IMR-90 (cell line): ENCODE measurements around the gene CRB1. TPM values are rescaled to one million over a fixed set of nuclear protein-coding genes. Genes with fewer than 3 reads are reported as not detected.

Experiments used
- ATAC-seq: fragments of 200-7000 bp; cut with Tn5 transposase; 2 replicates; pipeline ENCODE4 v1.9.1; 2020; ENCODE audit warnings: low read depth, mild to moderate bottlenecking, moderate library complexity
- BruUV-seq: library from RNA; stranded (reverse); fragments of 400-500 nt; replicated peaks from 2 replicates; lab custom pipeline; 2021; lab: Mats Ljungman, UMichigan
- CTCF ChIA-PET: fragments of 300-600 bp; formaldehyde crosslinking; extraction: SDS; loops from one replicate; lab custom pipeline; 2021; ENCODE audit warnings: antibody characterized with exemption; lab: Yijun Ruan, JAX
- POLR2A ChIA-PET: fragments of 300-600 bp; sonication (Branson Sonifier 250); formaldehyde crosslinking; loops from one replicate; lab custom pipeline; 2022; ENCODE audit warnings: antibody characterized with exemption; ENCODE audit not compliant: unreplicated experiment; lab: Charles Lee
- DNase-seq: peaks from one replicate; pipeline ENCODE4 v3.0.0; 2013
- H2AFZ ChIP-seq: replicated peaks from 2 replicates; pipeline ENCODE3; 2013; ENCODE audit warnings: low read length, mild to moderate bottlenecking; ENCODE audit not compliant: poor library complexity
- H2AK5ac ChIP-seq: 2 replicates; pipeline ENCODE4 v1.6.1; 2013; ENCODE audit warnings: low read depth, low read length, inconsistent platforms
- H2AK9ac ChIP-seq: replicated peaks from 2 replicates; pipeline ENCODE3; 2013; ENCODE audit warnings: mild to moderate bottlenecking, low read depth, low read length, moderate library complexity; ENCODE audit not compliant: poor library complexity
- H2BK120ac ChIP-seq: 2 replicates; pipeline ENCODE4 v1.6.1; 2013; ENCODE audit warnings: low read depth, low read length, inconsistent platforms
- H2BK15ac ChIP-seq: 3 replicates; pipeline ENCODE4 v1.6.1; 2013; ENCODE audit warnings: low read depth, low read length, inconsistent platforms
- H2BK20ac ChIP-seq: 2 replicates; pipeline ENCODE4 v1.6.1; 2013; ENCODE audit warnings: low read depth, mild to moderate bottlenecking, inconsistent platforms, low read length, moderate library complexity
- H2BK5ac ChIP-seq: 2 replicates; pipeline ENCODE4 v1.6.1; 2013; ENCODE audit warnings: mild to moderate bottlenecking, low read depth, low read length, inconsistent platforms; ENCODE audit not compliant: poor library complexity, severe bottlenecking
- H3K14ac ChIP-seq: replicated peaks from 2 replicates; pipeline ENCODE4 v1.6.1; 2013; ENCODE audit warnings: low read depth, low read length, inconsistent platforms
- H3K18ac ChIP-seq: 2 replicates; pipeline ENCODE4 v1.6.1; 2013; ENCODE audit warnings: low read depth, low read length, control low read depth
- H3K23ac ChIP-seq: 2 replicates; pipeline ENCODE4 v1.6.1; 2013; ENCODE audit warnings: low read depth, low read length, inconsistent platforms
- H3K27ac ChIP-seq: 2 replicates; pipeline ENCODE4 v1.5.1; 2013; ENCODE audit warnings: mild to moderate bottlenecking, control low read depth, low read length; ENCODE audit not compliant: insufficient read depth
- H3K27me3 ChIP-seq: 2 replicates; pipeline ENCODE4 v1.6.1; 2013; ENCODE audit warnings: low read length; ENCODE audit not compliant: control insufficient read depth, insufficient read depth
- H3K36me3 ChIP-seq: 2 replicates; pipeline ENCODE4 v1.6.1; 2013; ENCODE audit warnings: low read length, mixed read lengths; ENCODE audit not compliant: control insufficient read depth, insufficient read depth
- H3K4ac ChIP-seq: 2 replicates; pipeline ENCODE4 v1.6.1; 2013; ENCODE audit warnings: low read depth, low read length, inconsistent platforms
- H3K4me1 ChIP-seq: 2 replicates; pipeline ENCODE4 v1.6.1; 2013; ENCODE audit warnings: low read length, mixed read lengths; ENCODE audit not compliant: control insufficient read depth, insufficient read depth
- H3K4me2 ChIP-seq: 2 replicates; pipeline ENCODE4 v1.6.1; 2013; ENCODE audit warnings: low read depth, mild to moderate bottlenecking, control low read depth, low read length, moderate library complexity
- H3K4me3 ChIP-seq: 2 replicates; pipeline ENCODE4 v1.5.1; 2013; ENCODE audit warnings: low read depth, mild to moderate bottlenecking, control low read depth, low read length, moderate library complexity; ENCODE audit not compliant: insufficient read depth
- H3K56ac ChIP-seq: 2 replicates; pipeline ENCODE4 v1.6.1; 2013; ENCODE audit warnings: low read length, inconsistent platforms; ENCODE audit not compliant: insufficient read depth; ENCODE audit errors: extremely low read depth
- H3K79me1 ChIP-seq, 2 experiments: 2 replicates each; pipeline ENCODE4 v1.6.1; 2013; ENCODE audit warnings: low read length in 2 of 2, inconsistent platforms in 1 of 2, low read depth in 1 of 2
- H3K9ac ChIP-seq: 2 replicates; pipeline ENCODE4 v1.6.1; 2013; ENCODE audit warnings: low read depth, low read length, control low read depth
- H3K9me1 ChIP-seq: 2 replicates; pipeline ENCODE4 v1.6.1; 2013; ENCODE audit warnings: low read length, inconsistent platforms; ENCODE audit not compliant: insufficient read depth
- H3K9me3 ChIP-seq: 2 replicates; pipeline ENCODE4 v1.6.1; 2013; ENCODE audit warnings: low read length; ENCODE audit not compliant: control insufficient read depth, insufficient read depth
- H4K20me1 ChIP-seq: 2 replicates; pipeline ENCODE4 v1.6.1; 2013; ENCODE audit warnings: low read length, inconsistent platforms; ENCODE audit not compliant: insufficient read depth
- H4K5ac ChIP-seq: 2 replicates; pipeline ENCODE4 v1.6.1; 2013; ENCODE audit warnings: mild to moderate bottlenecking, low read depth, low read length, control low read depth
- H4K8ac ChIP-seq, 2 experiments: 2 replicates each; pipeline ENCODE4 v1.6.1; 2013; ENCODE audit warnings: low read depth in 2 of 2, low read length in 2 of 2, control low read depth in 1 of 2, inconsistent platforms in 1 of 2
- H4K91ac ChIP-seq: 2 replicates; pipeline ENCODE4 v1.6.1; 2013; ENCODE audit warnings: low read depth, low read length, inconsistent platforms; ENCODE audit not compliant: insufficient read depth
- BHLHE40 ChIP-seq: fragments of 150-350 bp; IDR thresholded peaks from 2 replicates; pipeline ENCODE4 v1.6.1; 2016; ENCODE audit warnings: mild to moderate bottlenecking, low read depth, low read length
- CEBPB ChIP-seq: IDR thresholded peaks from 2 replicates; pipeline ENCODE4 v1.6.1; 2012; ENCODE audit warnings: low read depth, low read length, improper control_type of control experiment
- CHD1 ChIP-seq: IDR thresholded peaks from 2 replicates; pipeline ENCODE4 v1.6.1; 2012; ENCODE audit warnings: low read depth, low read length, improper control_type of control experiment
- CTCF ChIP-seq: conservative IDR thresholded peaks from 2 replicates; pipeline ENCODE4 v1.5.1; 2012; ENCODE audit warnings: mild to moderate bottlenecking, low read depth, low read length, improper control_type of control experiment
- ELK1 ChIP-seq: fragments of 150-350 bp; IDR thresholded peaks from 2 replicates; pipeline ENCODE4 v1.6.1; 2016; ENCODE audit warnings: low read depth, mild to moderate bottlenecking, low read length, moderate library complexity, borderline replicate concordance
- FOS ChIP-seq: fragments of 150-350 bp; IDR thresholded peaks from 2 replicates; pipeline ENCODE4 v1.6.1; 2016; ENCODE audit warnings: low read depth, low read length
- MAFK ChIP-seq: IDR thresholded peaks from 2 replicates; pipeline ENCODE4 v1.6.1; 2012; ENCODE audit warnings: low read depth, low read length, improper control_type of control experiment
- MAZ ChIP-seq: IDR thresholded peaks from 2 replicates; pipeline ENCODE4 v1.6.1; 2012; ENCODE audit warnings: low read depth, mild to moderate bottlenecking, low read length, improper control_type of control experiment, moderate library complexity, borderline replicate concordance
- MXI1 ChIP-seq: IDR thresholded peaks from 2 replicates; pipeline ENCODE4 v1.6.1; 2012; ENCODE audit warnings: low read depth, mild to moderate bottlenecking, low read length, moderate library complexity, borderline replicate concordance
- NFE2L2 ChIP-seq: fragments of 150-350 bp; IDR thresholded peaks from 2 replicates; pipeline ENCODE4 v1.6.1; 2016; ENCODE audit warnings: low read depth, mild to moderate bottlenecking, low read length
- POLR2A ChIP-seq: IDR thresholded peaks from 2 replicates; pipeline ENCODE4 v1.6.1; 2012; ENCODE audit warnings: mild to moderate bottlenecking, low read depth, low read length
- RAD21 ChIP-seq: IDR thresholded peaks from 2 replicates; pipeline ENCODE4 v1.6.1; 2012; ENCODE audit warnings: low read length, improper control_type of control experiment
- RCOR1 ChIP-seq: IDR thresholded peaks from 2 replicates; pipeline ENCODE4 v1.6.1; 2012; ENCODE audit warnings: mild to moderate bottlenecking, low read length, improper control_type of control experiment; ENCODE audit not compliant: insufficient replicate concordance
- RFX5 ChIP-seq: IDR thresholded peaks from 2 replicates; pipeline ENCODE4 v1.8.0; 2012; ENCODE audit warnings: low read depth, mild to moderate bottlenecking, low read length, moderate library complexity
- SMC3 ChIP-seq: fragments of 150-350 bp; IDR thresholded peaks from 2 replicates; pipeline ENCODE4 v1.6.1; 2016; ENCODE audit warnings: low read depth, mild to moderate bottlenecking, antibody characterized with exemption, low read length, moderate library complexity
- USF2 ChIP-seq: fragments of 150-350 bp; IDR thresholded peaks from 2 replicates; pipeline ENCODE4 v1.6.1; 2017; ENCODE audit warnings: mild to moderate bottlenecking, antibody characterized with exemption, low read length, low read depth
- WGBS, 2 experiments: methylation state at CpG; one replicate each; pipeline versions ENCODE4 v1.1.5 to v1.1.7; 2013; ENCODE audit warnings: missing lambda C conversion rate in 2 of 2; ENCODE audit not compliant: insufficient read length in 1 of 2; ENCODE audit errors: extremely low coverage in 2 of 2; 5-methylcytosine and 5-hydroxymethylcytosine counted together
- dilution Hi-C: fragments of 300-500 bp; cut with HindIII; formaldehyde crosslinking; loops from one replicate; pipeline ENCODE4 v1.14.3; 2018; ENCODE audit warnings: low sequenced_read_pairs; ENCODE audit not compliant: unreplicated experiment
- in situ Hi-C: fragments of 300-500 bp; cut with MboI; formaldehyde crosslinking; loops from 3 replicates; pipeline ENCODE4 v1.14.3; 2019; ENCODE audit warnings: low sequenced_read_pairs, inconsistent platforms, mixed read lengths
- intact Hi-C: fragments of 100-400 bp; cut with micrococcal nuclease; formaldehyde crosslinking; loops from 2 replicates; pipeline ENCODE4 v1.10.0; 2022
- polyA plus RNA-seq, 3 experiments: library from polyadenylated mRNA; depleted of rRNA; stranded (reverse); fragments of >200 nt; gene quantifications; 2 replicates each; pipeline ENCODE4 v1.2.3, GENCODE V29; 2012; ENCODE audit warnings: low replicate concordance in 1 of 3
- total RNA-seq: library from RNA; depleted of rRNA; stranded (reverse); fragments of >200 nt; gene quantifications from 2 replicates; pipeline ENCODE4 v1.2.3, GENCODE V29; 2012

Gene CRB1
- total and polyA plus RNA-seq, 2 of the 4 experiments (the other 2 are of a cell fraction): not detected

GRCh38 chr1:197471248-197471985 lies 203.4 kb downstream of the CRB1 start:
- CTCF ChIA-PET: no interaction called here
- BruUV-seq: no TSS peak

More at GRCh38 chr1:197471248-197471985, 203.4 kb downstream of the CRB1 start:
- Histone ChIP-seq H4K91ac (no peak overlapping the region), H3K4ac (no peak overlapping the region), H3K9ac (no peak overlapping the region), H2BK120ac (no peak overlapping the region), H2AK5ac (no peak overlapping the region), H2BK15ac (no peak overlapping the region), H2AK9ac (no peak overlapping the region), H3K27me3 (no peaks in the 10 kb centered on the region; the same call in 1 of the 2 replicates), H3K23ac (no peak overlapping the region), H3K4me1 (no peaks in the 10 kb centered on the region), H3K9me3 (no peaks in the 10 kb centered on the region), H2BK5ac (no peak overlapping the region), H3K4me3 (no peak overlapping the region), H3K27ac (no peak overlapping the region), H3K18ac (no peak overlapping the region), H4K8ac (no peak overlapping the region), H3K36me3 (no peaks in the 10 kb centered on the region), H4K20me1 (no peaks in the 10 kb centered on the region), H3K9me1 (no peaks in the 10 kb centered on the region), H3K79me1 (no peaks in the 10 kb centered on the region), H2BK20ac (no peak overlapping the region), H4K5ac (no peak overlapping the region), H3K56ac (no peak overlapping the region), H3K4me2 (no peak overlapping the region), H3K14ac (no peak overlapping the region), H2AFZ (peak overlapping the region; percentile 13)
- in situ Hi-C loops (no loop called here), dilution Hi-C loops (no loop called here), intact Hi-C loops (no loop called here)
- no peak for TF ChIP-seq CEBPB
- TF ChIP-seq NFE2L2: no peak
- no peak for TF ChIP-seq POLR2A
- TF ChIP-seq SMC3: no peak
- no peak for TF ChIP-seq CHD1
- no peak for TF ChIP-seq MXI1
- TF ChIP-seq RAD21: no peak
- no peak for TF ChIP-seq BHLHE40
- TF ChIP-seq FOS: no peak
- TF ChIP-seq USF2: no peak
- no peak for TF ChIP-seq MAZ
- TF ChIP-seq MAFK: no peak
- TF ChIP-seq RFX5: no peak
- no peak for TF ChIP-seq ELK1
- TF ChIP-seq CTCF: no peak
- no peak for TF ChIP-seq RCOR1
- WGBS, 2 experiments: no CpG with 5 or more reads among the region's 9 CpGs
- ATAC-seq: peak; percentile 32; the same call in 1 of the 2 replicates
- POLR2A ChIA-PET: no interaction called here
- DNase-seq: no peak
